ENCODE data around the gene ZCCHC24. TPM values are rescaled to one million over a fixed set of nuclear protein-coding genes. Genes with fewer than 3 reads are reported as not detected.

Gene ZCCHC24
- polyA plus RNA-seq, 1 of the 3 experiments (the other 2 are of a cell fraction), result 15.8 TPM

GRCh38 chr10:79382491-79382941 is 62.9 kb downstream of the ZCCHC24 start:
- DNase-seq, result no peak
- H3K9me2 ChIP-seq, result no peaks in the 10 kb centered on the region
- H3K9me3 ChIP-seq, result no peaks in the 10 kb centered on the region
- H3K9ac ChIP-seq, result no peak overlapping the region; the same call in 1 of the 2 replicates
- 91% methylated on average over 18 of the region's 18 CpGs for WGBS (ENCODE audit: low lambda C conversion rate)
- no peak for TF ChIP-seq EZH2phosphoT487 (IDR thresholded peaks at IDR 0.05; ENCODE audit: borderline replicate concordance, low read depth)
- TF ChIP-seq TEAD4 (IDR thresholded peaks at IDR 0.05; ENCODE audit: borderline replicate concordance, insufficient read depth), result no peak
- TF ChIP-seq GATA2 (CRISPR knock-in tag; IDR thresholded peaks at IDR 0.05), result no peak
- no peak for TF ChIP-seq USF1 (IDR thresholded peaks at IDR 0.05; ENCODE audit: borderline replicate concordance, low read depth)
- TF ChIP-seq SIN3A (IDR thresholded peaks at IDR 0.05; ENCODE audit: borderline replicate concordance, low read depth, low read length), result no peak
- no peak overlapping the region for H3K4me3 ChIP-seq (ENCODE audit: low read depth in 2 of 2, low read length in 1 of 2)
- no peaks in the 10 kb centered on the region for H3K27me3 ChIP-seq (ENCODE audit: insufficient read depth)
- H2AFZ ChIP-seq (ENCODE audit: low read depth), result no peak overlapping the region
- H3K79me2 ChIP-seq (ENCODE audit: insufficient read depth), result no peaks in the 10 kb centered on the region
- peaks cover 4 to 9% of the 10 kb centered on the region in 2 experiments; a peak in 1 of 4 replicates for H3K4me1 ChIP-seq (ENCODE audit: control insufficient read depth in 1 of 2, insufficient read depth in 2 of 2, low read depth in 1 of 2, low read length in 1 of 2)
- H4K20me1 ChIP-seq (ENCODE audit: insufficient read depth), result no peaks in the 10 kb centered on the region
- peaks cover 5% of the 10 kb centered on the region for H3F3A ChIP-seq (replicated peaks; ENCODE audit: insufficient read depth)
- peak overlapping the region in 1 of 2 experiments; percentile 65; a peak in 2 of 4 replicates for H3K27ac ChIP-seq (ENCODE audit: low read depth in 2 of 2, low read length in 1 of 2)
- ChIA-PET CTCF (interaction anchor here (0.9 to 5.5 kb wide), 6 partner anchors 8 to 105 kb away, joined by 3 to 24 read pairs (median 7); partner anchors contain the start of gene PPIF), POLR2A (no interaction called here)
- no peak overlapping the region for H3K4me2 ChIP-seq
- peaks cover 0 to 4% of the 10 kb centered on the region in 2 experiments for H3K36me3 ChIP-seq (replicated peaks in 1 of 2; ENCODE audit: control insufficient read depth in 1 of 2, insufficient read depth in 2 of 2, low read length in 1 of 2)

GRCh38 chr10:79381804-79382221 is 63.6 kb downstream of the ZCCHC24 start:
- Histone ChIP-seq H3K36me3 (replicated peaks in 1 of 2; ENCODE audit: control insufficient read depth in 1 of 2, insufficient read depth in 2 of 2, low read length in 1 of 2) (peaks cover 0 to 2% of the 10 kb centered on the region in 2 experiments), H4K20me1 (ENCODE audit: insufficient read depth) (no peaks in the 10 kb centered on the region), H3K9me3 (no peaks in the 10 kb centered on the region), H3F3A (replicated peaks; ENCODE audit: insufficient read depth) (peaks cover 11% of the 10 kb centered on the region), H3K27me3 (ENCODE audit: insufficient read depth) (no peaks in the 10 kb centered on the region), H3K79me2 (ENCODE audit: insufficient read depth) (no peaks in the 10 kb centered on the region), H3K4me1 (ENCODE audit: control insufficient read depth in 1 of 2, insufficient read depth in 2 of 2, low read depth in 1 of 2, low read length in 1 of 2) (peaks cover 4 to 9% of the 10 kb centered on the region in 2 experiments; a peak in 1 of 4 replicates), H3K4me2 (peak overlapping the region; percentile 62), H3K9me2 (no peaks in the 10 kb centered on the region), H2AFZ (ENCODE audit: low read depth) (no peak overlapping the region), H3K4me3 (ENCODE audit: low read depth in 2 of 2, low read length in 1 of 2) (no peak overlapping the region), H3K27ac (ENCODE audit: low read depth in 2 of 2, low read length in 1 of 2) (peak overlapping the region in 1 of 2 experiments; percentile 65; a peak in 2 of 4 replicates), H3K9ac (no peak overlapping the region)
- POLR2A ChIA-PET, result no interaction called here
- TF ChIP-seq FOSL2 (IDR thresholded peaks at IDR 0.05; ENCODE audit: borderline replicate concordance, low read depth), result peak; percentile 36; the same call in 1 of the 2 replicates
- no peak; the same call in 1 of the 2 replicates for TF ChIP-seq PBX3 (IDR thresholded peaks at IDR 0.05)
- peak; percentile 46; the same call in 1 of the 2 replicates for TF ChIP-seq NFIC (IDR thresholded peaks at IDR 0.05; ENCODE audit: borderline replicate concordance)
- 55% methylated on average over 9 of the region's 11 CpGs for WGBS (ENCODE audit: low lambda C conversion rate)
- DNase-seq, result no peak
- CTCF ChIA-PET, result interaction anchor here (0.5 to 5.5 kb wide), 4 partner anchors 34 to 105 kb away, joined by 3 to 24 read pairs (median 7); partner anchors contain the start of gene PPIF

All from SK-N-SH (cell line).